Measurements from ENCODE around the gene VPS26C. TPM values are rescaled to one million over a fixed set of nuclear protein-coding genes. Genes with fewer than 3 reads are reported as not detected.

VPS26C gene
- polyA plus RNA-seq, 1 experiment = 45.6 TPM

GRCh38 chr21:37202221-37203110 is 64.7 kb downstream of the VPS26C start:
- no peaks in the 10 kb centered on the region for H3K27me3 ChIP-seq (ENCODE audit: control insufficient read depth, insufficient read depth, low read length)
- ChIA-PET POLR2A (no interaction called here), CTCF (no interaction called here)
- no peak overlapping the region for H3K27ac ChIP-seq (ENCODE audit: low read depth, low read length)
- no peaks in the 10 kb centered on the region for H3K9me3 ChIP-seq (ENCODE audit: control insufficient read depth, insufficient read depth, low read length)
- no peak overlapping the region for H3K4me3 ChIP-seq (ENCODE audit: low read depth, low read length)
- TF ChIP-seq, protein P1, sequence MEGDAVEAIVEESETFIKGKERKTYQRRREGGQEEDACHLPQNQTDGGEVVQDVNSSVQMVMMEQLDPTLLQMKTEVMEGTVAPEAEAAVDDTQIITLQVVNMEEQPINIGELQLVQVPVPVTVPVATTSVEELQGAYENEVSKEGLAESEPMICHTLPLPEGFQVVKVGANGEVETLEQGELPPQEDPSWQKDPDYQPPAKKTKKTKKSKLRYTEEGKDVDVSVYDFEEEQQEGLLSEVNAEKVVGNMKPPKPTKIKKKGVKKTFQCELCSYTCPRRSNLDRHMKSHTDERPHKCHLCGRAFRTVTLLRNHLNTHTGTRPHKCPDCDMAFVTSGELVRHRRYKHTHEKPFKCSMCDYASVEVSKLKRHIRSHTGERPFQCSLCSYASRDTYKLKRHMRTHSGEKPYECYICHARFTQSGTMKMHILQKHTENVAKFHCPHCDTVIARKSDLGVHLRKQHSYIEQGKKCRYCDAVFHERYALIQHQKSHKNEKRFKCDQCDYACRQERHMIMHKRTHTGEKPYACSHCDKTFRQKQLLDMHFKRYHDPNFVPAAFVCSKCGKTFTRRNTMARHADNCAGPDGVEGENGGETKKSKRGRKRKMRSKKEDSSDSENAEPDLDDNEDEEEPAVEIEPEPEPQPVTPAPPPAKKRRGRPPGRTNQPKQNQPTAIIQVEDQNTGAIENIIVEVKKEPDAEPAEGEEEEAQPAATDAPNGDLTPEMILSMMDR (IDR thresholded peaks at IDR 0.05; ENCODE audit: low read depth, low read length) = no peak
- DNase-seq (ENCODE audit: low read depth, low spot score) = no peak

DNA sequence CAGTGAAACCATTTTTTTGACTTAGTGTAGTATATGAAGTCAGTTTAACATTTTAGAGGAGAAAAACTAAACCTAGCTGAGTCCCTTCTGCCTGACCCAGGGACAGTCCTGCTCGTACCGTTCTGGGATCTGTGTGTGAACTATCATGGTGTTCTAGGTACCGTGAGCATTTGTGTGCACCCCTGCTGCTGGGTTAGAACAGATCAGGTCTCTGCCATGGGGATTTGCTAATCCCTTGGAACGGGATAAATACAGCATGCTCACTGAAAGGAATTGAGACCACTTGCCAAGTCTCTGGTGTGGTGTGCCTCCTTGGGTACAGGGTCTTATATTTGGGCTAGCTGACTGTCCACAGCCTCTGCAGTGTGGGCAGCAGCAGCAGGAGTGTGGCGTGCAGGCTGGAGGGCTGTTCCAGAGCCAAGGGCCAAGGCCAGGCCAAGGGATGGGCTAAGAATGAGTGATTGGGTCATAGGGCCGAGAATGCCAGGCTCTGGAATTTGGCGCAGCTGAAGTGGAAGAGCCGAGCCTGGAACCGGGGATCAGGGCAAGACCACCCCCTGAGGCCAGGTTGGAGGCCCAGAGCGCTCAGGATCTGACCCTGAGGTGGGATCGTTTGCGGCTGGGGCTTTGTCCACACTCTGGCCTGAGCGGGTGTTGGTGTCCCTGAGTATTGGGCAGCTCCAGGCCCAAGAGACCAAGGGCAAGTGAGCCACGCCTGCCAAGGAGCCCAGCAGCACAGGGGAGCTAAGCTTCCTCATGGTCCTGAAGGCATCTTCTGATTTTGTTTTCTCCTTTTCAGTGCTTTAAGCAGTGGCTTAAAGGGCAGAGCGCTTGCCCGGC is 66.3 kb downstream of the VPS26C start:
- ChIA-PET POLR2A (no interaction called here), CTCF (no interaction called here)
- H3K9me3 ChIP-seq (ENCODE audit: control insufficient read depth, insufficient read depth, low read length) = no peaks in the 10 kb centered on the region
- no peak overlapping the region for H3K4me3 ChIP-seq (ENCODE audit: low read depth, low read length)
- TF ChIP-seq, protein P1 (IDR thresholded peaks at IDR 0.05; ENCODE audit: low read depth, low read length) = no peak
- H3K27ac ChIP-seq (ENCODE audit: low read depth, low read length) = peak overlapping the region; percentile 11
- DNase-seq (ENCODE audit: low read depth, low spot score) = no peak
- no peaks in the 10 kb centered on the region for H3K27me3 ChIP-seq (ENCODE audit: control insufficient read depth, insufficient read depth, low read length)

GRCh38 chr21:37199057-37199924 is 67.8 kb downstream of the VPS26C start:
- DNase-seq (ENCODE audit: low read depth, low spot score) = no peak
- CTCF ChIA-PET = no interaction called here
- H3K4me3 ChIP-seq (ENCODE audit: low read depth, low read length) = no peak overlapping the region
- TF ChIP-seq, protein P1 (IDR thresholded peaks at IDR 0.05; ENCODE audit: low read depth, low read length) = no peak
- H3K9me3 ChIP-seq (ENCODE audit: control insufficient read depth, insufficient read depth, low read length) = no peaks in the 10 kb centered on the region
- H3K27me3 ChIP-seq (ENCODE audit: control insufficient read depth, insufficient read depth, low read length) = no peaks in the 10 kb centered on the region
- peak overlapping the region; percentile 43 for H3K27ac ChIP-seq (ENCODE audit: low read depth, low read length)
- POLR2A ChIA-PET = no interaction called here

DNA sequence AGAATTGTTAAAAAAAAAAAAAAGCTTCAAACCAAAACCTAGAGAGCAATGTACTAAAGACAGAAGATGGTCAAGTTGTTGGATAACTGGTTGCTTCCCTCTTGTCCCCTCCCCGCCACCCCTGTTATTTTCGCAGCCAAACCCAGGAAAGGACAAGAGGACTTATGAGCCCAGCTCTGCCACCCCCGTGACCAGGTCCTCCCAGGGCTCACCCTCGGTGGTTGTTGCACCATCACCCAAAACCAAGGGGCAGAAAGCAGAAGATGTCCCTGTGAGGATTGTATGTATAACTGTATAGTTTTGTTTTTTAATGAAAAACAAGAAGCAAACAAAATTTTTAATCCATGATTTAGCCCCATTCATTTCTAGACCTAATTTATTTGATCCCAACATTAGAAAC is 69.4 kb downstream of the VPS26C start:
- no peak for DNase-seq (ENCODE audit: low read depth, low spot score)
- H3K9me3 ChIP-seq (ENCODE audit: control insufficient read depth, insufficient read depth, low read length) = no peaks in the 10 kb centered on the region
- POLR2A ChIA-PET = no interaction called here
- no peak overlapping the region for H3K27ac ChIP-seq (ENCODE audit: low read depth, low read length)
- H3K27me3 ChIP-seq (ENCODE audit: control insufficient read depth, insufficient read depth, low read length) = no peaks in the 10 kb centered on the region
- CTCF ChIA-PET = no interaction called here
- no peak overlapping the region for H3K4me3 ChIP-seq (ENCODE audit: low read depth, low read length)
- TF ChIP-seq, protein P1 (IDR thresholded peaks at IDR 0.05; ENCODE audit: low read depth, low read length) = no peak

Measured in AG04450 (cell line).